GM12873 (cell line): ENCODE data around the gene HSPG2.

Source experiments
- TF ChIP-seq, protein P1 (sequence below): IDR thresholded peaks from 2 replicates; pipeline ENCODE4 v1.5.1; 2012; ENCODE audit warnings: low read depth, mild to moderate bottlenecking, moderate library complexity, low read length, control low read depth; ENCODE audit not compliant: insufficient read depth; ENCODE audit errors: missing control alignments

The HSPG2 gene

DNA sequence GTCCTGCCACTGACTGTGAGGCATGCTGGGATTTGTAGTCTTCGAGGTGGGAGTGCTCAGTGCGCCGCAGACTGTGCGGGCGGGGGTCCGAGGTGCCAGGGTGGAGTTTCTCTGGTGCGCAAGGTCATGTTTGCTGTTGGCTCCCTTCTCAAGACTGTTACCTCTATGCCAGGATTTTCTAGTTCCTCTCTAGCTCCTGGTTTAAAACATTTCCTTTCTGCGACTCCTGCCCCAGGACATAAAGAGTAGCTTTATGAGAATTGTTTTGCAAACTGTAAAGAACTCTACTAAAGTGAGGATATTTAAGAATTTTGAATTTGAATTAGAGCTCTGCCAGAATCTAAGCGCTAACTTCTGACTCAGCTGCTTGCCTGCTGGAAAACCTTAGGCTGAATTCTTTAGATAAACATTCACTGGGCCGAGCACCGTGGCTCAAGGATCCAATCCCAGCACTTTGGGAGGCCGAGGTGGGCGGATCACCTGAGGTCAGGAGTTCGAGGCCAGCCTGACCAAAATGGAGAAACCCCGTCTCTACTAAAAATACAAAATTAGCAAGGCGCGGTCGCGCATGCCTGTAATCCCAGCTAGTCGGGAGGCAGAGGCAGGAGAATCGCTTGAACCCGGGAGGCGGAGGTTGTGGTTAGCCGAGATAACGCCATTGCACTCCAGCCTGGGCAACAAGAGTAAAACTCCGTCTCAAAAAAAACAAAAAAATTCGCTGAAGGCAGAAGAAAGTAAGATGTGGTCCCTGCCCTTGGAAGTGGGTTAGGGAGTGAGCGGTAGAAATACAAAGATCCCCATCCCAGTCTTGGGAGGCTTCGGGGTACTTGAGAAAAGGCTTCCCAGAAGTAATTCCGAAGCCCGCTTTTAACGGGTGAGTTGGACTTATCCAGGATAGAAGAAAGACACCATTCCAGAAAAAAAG lies 153.2 kb downstream of the HSPG2 start:
- TF ChIP-seq, protein P1, sequence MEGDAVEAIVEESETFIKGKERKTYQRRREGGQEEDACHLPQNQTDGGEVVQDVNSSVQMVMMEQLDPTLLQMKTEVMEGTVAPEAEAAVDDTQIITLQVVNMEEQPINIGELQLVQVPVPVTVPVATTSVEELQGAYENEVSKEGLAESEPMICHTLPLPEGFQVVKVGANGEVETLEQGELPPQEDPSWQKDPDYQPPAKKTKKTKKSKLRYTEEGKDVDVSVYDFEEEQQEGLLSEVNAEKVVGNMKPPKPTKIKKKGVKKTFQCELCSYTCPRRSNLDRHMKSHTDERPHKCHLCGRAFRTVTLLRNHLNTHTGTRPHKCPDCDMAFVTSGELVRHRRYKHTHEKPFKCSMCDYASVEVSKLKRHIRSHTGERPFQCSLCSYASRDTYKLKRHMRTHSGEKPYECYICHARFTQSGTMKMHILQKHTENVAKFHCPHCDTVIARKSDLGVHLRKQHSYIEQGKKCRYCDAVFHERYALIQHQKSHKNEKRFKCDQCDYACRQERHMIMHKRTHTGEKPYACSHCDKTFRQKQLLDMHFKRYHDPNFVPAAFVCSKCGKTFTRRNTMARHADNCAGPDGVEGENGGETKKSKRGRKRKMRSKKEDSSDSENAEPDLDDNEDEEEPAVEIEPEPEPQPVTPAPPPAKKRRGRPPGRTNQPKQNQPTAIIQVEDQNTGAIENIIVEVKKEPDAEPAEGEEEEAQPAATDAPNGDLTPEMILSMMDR: no peak

GRCh38 chr1:21782868-21783678 lies 154.0 kb downstream of the HSPG2 start, which contains the start of gene USP48:
USP48 (minus strand) TSS chr1:21783149; CDS start chr1:21782957, 192 bp downstream.
- TF ChIP-seq, protein P1: no peak

GRCh38 chr1:21782349-21782867 lies 154.7 kb downstream of the HSPG2 start:
- TF ChIP-seq, protein P1: peak; percentile 39

GRCh38 chr1:21781815-21782348 lies 155.2 kb downstream of the HSPG2 start:
- TF ChIP-seq, protein P1: no peak

DNA sequence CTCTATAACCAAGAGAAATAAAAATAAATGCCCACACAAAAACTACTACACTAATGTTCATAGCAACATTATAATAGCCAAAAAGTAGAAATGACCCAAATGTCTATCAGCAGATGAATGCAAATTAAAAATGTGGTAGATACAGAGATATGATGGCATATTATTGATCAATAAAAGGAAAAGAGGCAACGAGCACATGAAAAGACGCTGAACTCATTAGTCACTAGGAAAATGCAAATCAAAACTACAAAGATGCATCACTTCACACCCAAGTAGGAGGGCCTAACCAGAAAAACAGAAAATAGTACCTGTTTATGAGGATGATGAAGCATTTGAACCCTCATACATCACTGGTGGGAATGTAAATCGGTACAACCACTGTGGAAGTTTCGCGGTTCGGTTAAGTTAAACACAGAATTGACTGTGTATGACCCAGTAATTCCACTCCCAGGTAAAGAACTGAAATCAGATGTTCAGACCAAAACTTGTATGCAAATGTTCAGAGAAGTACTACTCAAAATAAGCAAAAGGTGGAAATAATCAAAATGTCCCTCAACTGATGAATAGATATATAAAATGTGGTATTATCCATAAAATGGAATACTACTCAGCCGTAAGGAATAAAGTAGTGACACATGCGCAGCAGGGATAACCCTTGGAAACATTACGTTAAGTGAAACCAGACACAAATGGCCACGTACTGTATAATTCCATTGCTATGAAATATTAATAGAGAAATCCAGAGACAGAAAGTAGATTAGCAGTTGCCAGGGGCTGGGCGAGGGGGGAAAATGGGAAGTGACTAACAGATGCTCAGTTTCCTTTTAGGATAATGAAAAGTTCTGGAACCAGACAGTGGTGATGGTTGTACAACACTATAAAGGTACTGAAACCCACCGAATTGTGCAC lies 157.2 kb downstream of the HSPG2 start:
- TF ChIP-seq, protein P1: no peak

DNA sequence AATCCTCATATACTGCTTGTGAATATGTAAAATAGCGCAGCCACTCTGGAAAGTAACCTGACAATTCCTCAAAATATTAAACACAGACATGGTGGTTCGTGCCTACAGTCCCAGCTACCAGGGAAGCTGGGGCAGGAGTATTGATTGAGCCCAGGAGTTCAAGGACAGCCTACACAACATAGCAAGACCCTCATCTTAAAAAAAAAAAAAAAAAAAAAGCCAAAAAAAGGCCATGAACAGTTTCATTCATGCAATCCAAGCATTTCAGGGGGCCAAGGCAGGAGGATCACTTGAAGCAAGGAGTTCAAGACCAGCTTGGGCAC lies 158.7 kb downstream of the HSPG2 start:
- TF ChIP-seq, protein P1: no peak
